ENCODE results near the gene ISOC1.

Gene ISOC1

GRCh38 chr5:129114539-129115193, 20.1 kb downstream of the ISOC1 start:
- H3K79me1 ChIP-seq (ENCODE audit: low read length): peaks cover 1% of the 10 kb centered on the region
- no peaks in the 10 kb centered on the region for H3K27me3 ChIP-seq (ENCODE audit: insufficient read depth, low read length, poor library complexity)
- H3K4me2 ChIP-seq (ENCODE audit: low read length): no peak overlapping the region
- no peak overlapping the region for H3K4ac ChIP-seq (ENCODE audit: low read depth, low read length)
- no peak overlapping the region for H3K27ac ChIP-seq (ENCODE audit: low read depth, low read length)
- no peaks in the 10 kb centered on the region for H3K4me1 ChIP-seq (ENCODE audit: control insufficient read depth, low read depth, low read length)
- no peak overlapping the region for H2AK5ac ChIP-seq (ENCODE audit: low read length)
- no peak for DNase-seq
- H2BK15ac ChIP-seq (replicated peaks; ENCODE audit: low read depth): no peak overlapping the region
- no peak overlapping the region for H2BK120ac ChIP-seq (ENCODE audit: low read depth, low read length)
- no peak overlapping the region for H3K9ac ChIP-seq (ENCODE audit: low read length)
- WGBS (ENCODE audit: extremely low coverage, insufficient coverage, low lambda C conversion rate): no CpG with 5 or more reads among the region's 10 CpGs
- no peak overlapping the region for H3K4me3 ChIP-seq (ENCODE audit: low read length)
- H4K8ac ChIP-seq (ENCODE audit: low read depth, low read length): no peak overlapping the region
- H3K56ac ChIP-seq (ENCODE audit: low read length): no peak overlapping the region
- H3K79me2 ChIP-seq (ENCODE audit: control insufficient read depth, insufficient read depth, low read length): no peaks in the 10 kb centered on the region
- no peak overlapping the region for H2BK5ac ChIP-seq (ENCODE audit: low read length)
- H4K5ac ChIP-seq (ENCODE audit: low read length): no peak overlapping the region
- H3K23ac ChIP-seq (ENCODE audit: low read length): no peak overlapping the region
- H3K18ac ChIP-seq (ENCODE audit: low read length): no peak overlapping the region
- H3K36me3 ChIP-seq (ENCODE audit: control insufficient read depth, insufficient read depth, low read length): no peaks in the 10 kb centered on the region

- no peak overlapping the region for H3K56ac ChIP-seq (ENCODE audit: low read length)
- H3K79me1 ChIP-seq (ENCODE audit: low read length): no peaks in the 10 kb centered on the region
- H3K4me1 ChIP-seq (ENCODE audit: control insufficient read depth, low read depth, low read length): no peaks in the 10 kb centered on the region
- H4K8ac ChIP-seq (ENCODE audit: low read depth, low read length): no peak overlapping the region
- H3K36me3 ChIP-seq (ENCODE audit: control insufficient read depth, insufficient read depth, low read length): no peaks in the 10 kb centered on the region
- H3K4me3 ChIP-seq (ENCODE audit: low read length): no peak overlapping the region
- DNase-seq: no peak
- no peaks in the 10 kb centered on the region for H3K79me2 ChIP-seq (ENCODE audit: control insufficient read depth, insufficient read depth, low read length)
- H3K18ac ChIP-seq (ENCODE audit: low read length): no peak overlapping the region
- no peak overlapping the region for H4K5ac ChIP-seq (ENCODE audit: low read length)
- no peak overlapping the region for H2BK15ac ChIP-seq (replicated peaks; ENCODE audit: low read depth)
- no peak overlapping the region for H3K4me2 ChIP-seq (ENCODE audit: low read length)
- no peak overlapping the region for H2BK5ac ChIP-seq (ENCODE audit: low read length)
- H3K27me3 ChIP-seq (ENCODE audit: insufficient read depth, low read length, poor library complexity): no peaks in the 10 kb centered on the region
- H3K23ac ChIP-seq (ENCODE audit: low read length): no peak overlapping the region
- H2AK5ac ChIP-seq (ENCODE audit: low read length): no peak overlapping the region
- no peak overlapping the region for H3K27ac ChIP-seq (ENCODE audit: low read depth, low read length)
- H2BK120ac ChIP-seq (ENCODE audit: low read depth, low read length): no peak overlapping the region
- no peak overlapping the region for H3K9ac ChIP-seq (ENCODE audit: low read length)
- no peak overlapping the region for H3K4ac ChIP-seq (ENCODE audit: low read depth, low read length)
- no CpG with 5 or more reads among the region's 2 CpGs for WGBS (ENCODE audit: extremely low coverage, insufficient coverage, low lambda C conversion rate)
Measured at GRCh38 chr5:129115680-129116079, 21.1 kb downstream of the ISOC1 start.

- DNase-seq: no peak
- Histone ChIP-seq H3K36me3 (ENCODE audit: control insufficient read depth, insufficient read depth, low read length) (no peaks in the 10 kb centered on the region), H3K4me2 (ENCODE audit: low read length) (no peak overlapping the region), H3K79me1 (ENCODE audit: low read length) (no peaks in the 10 kb centered on the region), H4K5ac (ENCODE audit: low read length) (no peak overlapping the region), H2BK5ac (ENCODE audit: low read length) (no peak overlapping the region), H2AK5ac (ENCODE audit: low read length) (no peak overlapping the region), H2BK120ac (ENCODE audit: low read depth, low read length) (no peak overlapping the region), H3K23ac (ENCODE audit: low read length) (no peak overlapping the region), H3K9ac (ENCODE audit: low read length) (no peak overlapping the region), H2BK15ac (replicated peaks; ENCODE audit: low read depth) (no peak overlapping the region), H3K4me1 (ENCODE audit: control insufficient read depth, low read depth, low read length) (no peaks in the 10 kb centered on the region), H3K18ac (ENCODE audit: low read length) (no peak overlapping the region), H3K27ac (ENCODE audit: low read depth, low read length) (no peak overlapping the region), H3K4me3 (ENCODE audit: low read length) (no peak overlapping the region), H3K79me2 (ENCODE audit: control insufficient read depth, insufficient read depth, low read length) (no peaks in the 10 kb centered on the region), H3K56ac (ENCODE audit: low read length) (no peak overlapping the region), H4K8ac (ENCODE audit: low read depth, low read length) (no peak overlapping the region), H3K27me3 (ENCODE audit: insufficient read depth, low read length, poor library complexity) (no peaks in the 10 kb centered on the region), H3K4ac (ENCODE audit: low read depth, low read length) (no peak overlapping the region)
- WGBS (ENCODE audit: extremely low coverage, insufficient coverage, low lambda C conversion rate): no CpG with 5 or more reads among the region's 3 CpGs
Measured at GRCh38 chr5:129116797-129117196, 22.2 kb downstream of the ISOC1 start.

- no peak overlapping the region for H3K27ac ChIP-seq (ENCODE audit: low read depth, low read length)
- H4K8ac ChIP-seq (ENCODE audit: low read depth, low read length): no peak overlapping the region
- no peaks in the 10 kb centered on the region for H3K36me3 ChIP-seq (ENCODE audit: control insufficient read depth, insufficient read depth, low read length)
- H3K27me3 ChIP-seq (ENCODE audit: insufficient read depth, low read length, poor library complexity): no peaks in the 10 kb centered on the region
- H3K18ac ChIP-seq (ENCODE audit: low read length): no peak overlapping the region
- no peak overlapping the region for H3K9ac ChIP-seq (ENCODE audit: low read length)
- no peaks in the 10 kb centered on the region for H3K4me1 ChIP-seq (ENCODE audit: control insufficient read depth, low read depth, low read length)
- no peaks in the 10 kb centered on the region for H3K79me1 ChIP-seq (ENCODE audit: low read length)
- no peak overlapping the region for H3K56ac ChIP-seq (ENCODE audit: low read length)
- H3K23ac ChIP-seq (ENCODE audit: low read length): no peak overlapping the region
- no peak for DNase-seq
- H3K79me2 ChIP-seq (ENCODE audit: control insufficient read depth, insufficient read depth, low read length): no peaks in the 10 kb centered on the region
- no peak overlapping the region for H2AK5ac ChIP-seq (ENCODE audit: low read length)
- H2BK5ac ChIP-seq (ENCODE audit: low read length): no peak overlapping the region
- no peak overlapping the region for H2BK120ac ChIP-seq (ENCODE audit: low read depth, low read length)
- no peak overlapping the region for H2BK15ac ChIP-seq (replicated peaks; ENCODE audit: low read depth)
- no peak overlapping the region for H3K4me2 ChIP-seq (ENCODE audit: low read length)
- no peak overlapping the region for H3K4ac ChIP-seq (ENCODE audit: low read depth, low read length)
- H4K5ac ChIP-seq (ENCODE audit: low read length): no peak overlapping the region
- no peak overlapping the region for H3K4me3 ChIP-seq (ENCODE audit: low read length)
Measured at GRCh38 chr5:129118405-129118804, 23.9 kb downstream of the ISOC1 start.

GRCh38 chr5:129118826-129119225, 24.3 kb downstream of the ISOC1 start:
- Histone ChIP-seq H3K79me1 (ENCODE audit: low read length) (no peaks in the 10 kb centered on the region), H2BK120ac (ENCODE audit: low read depth, low read length) (no peak overlapping the region), H3K9ac (ENCODE audit: low read length) (no peak overlapping the region), H4K8ac (ENCODE audit: low read depth, low read length) (no peak overlapping the region), H3K79me2 (ENCODE audit: control insufficient read depth, insufficient read depth, low read length) (no peaks in the 10 kb centered on the region), H3K18ac (ENCODE audit: low read length) (no peak overlapping the region), H3K4ac (ENCODE audit: low read depth, low read length) (no peak overlapping the region), H4K5ac (ENCODE audit: low read length) (no peak overlapping the region), H3K23ac (ENCODE audit: low read length) (no peak overlapping the region), H3K4me3 (ENCODE audit: low read length) (no peak overlapping the region), H2AK5ac (ENCODE audit: low read length) (no peak overlapping the region), H3K27me3 (ENCODE audit: insufficient read depth, low read length, poor library complexity) (no peaks in the 10 kb centered on the region), H3K4me1 (ENCODE audit: control insufficient read depth, low read depth, low read length) (no peaks in the 10 kb centered on the region), H3K27ac (ENCODE audit: low read depth, low read length) (no peak overlapping the region), H2BK15ac (replicated peaks; ENCODE audit: low read depth) (no peak overlapping the region), H3K56ac (ENCODE audit: low read length) (no peak overlapping the region), H3K4me2 (ENCODE audit: low read length) (no peak overlapping the region), H3K36me3 (ENCODE audit: control insufficient read depth, insufficient read depth, low read length) (no peaks in the 10 kb centered on the region), H2BK5ac (ENCODE audit: low read length) (no peak overlapping the region)
- DNase-seq: no peak
- WGBS (ENCODE audit: extremely low coverage, insufficient coverage, low lambda C conversion rate): no CpG with 5 or more reads among the region's 2 CpGs

GRCh38 chr5:129120158-129120581, 25.6 kb downstream of the ISOC1 start:
- Histone ChIP-seq H2BK15ac (replicated peaks; ENCODE audit: low read depth) (no peak overlapping the region), H3K9ac (ENCODE audit: low read length) (no peak overlapping the region), H3K56ac (ENCODE audit: low read length) (no peak overlapping the region), H3K23ac (ENCODE audit: low read length) (no peak overlapping the region), H3K18ac (ENCODE audit: low read length) (no peak overlapping the region), H2BK120ac (ENCODE audit: low read depth, low read length) (no peak overlapping the region), H4K5ac (ENCODE audit: low read length) (no peak overlapping the region), H3K4me2 (ENCODE audit: low read length) (no peak overlapping the region), H2AK5ac (ENCODE audit: low read length) (no peak overlapping the region), H3K4ac (ENCODE audit: low read depth, low read length) (no peak overlapping the region), H3K27ac (ENCODE audit: low read depth, low read length) (no peak overlapping the region), H3K79me2 (ENCODE audit: control insufficient read depth, insufficient read depth, low read length) (no peaks in the 10 kb centered on the region), H3K27me3 (ENCODE audit: insufficient read depth, low read length, poor library complexity) (no peaks in the 10 kb centered on the region), H3K79me1 (ENCODE audit: low read length) (no peaks in the 10 kb centered on the region), H2BK5ac (ENCODE audit: low read length) (no peak overlapping the region), H4K8ac (ENCODE audit: low read depth, low read length) (no peak overlapping the region), H3K36me3 (ENCODE audit: control insufficient read depth, insufficient read depth, low read length) (no peaks in the 10 kb centered on the region), H3K4me3 (ENCODE audit: low read length) (no peak overlapping the region), H3K4me1 (ENCODE audit: control insufficient read depth, low read depth, low read length) (no peaks in the 10 kb centered on the region)
- WGBS (ENCODE audit: extremely low coverage, insufficient coverage, low lambda C conversion rate): no CpG with 5 or more reads among the region's 3 CpGs
- DNase-seq: no peak
